HepG2 (cell line): ENCODE data around the gene ARHGAP20. TPM values are rescaled to one million over a fixed set of nuclear protein-coding genes. Genes with fewer than 3 reads are reported as not detected.

Experiments used
- ATAC-seq: fragments of 200-7000 bp; cut with Tn5 transposase; 3 replicates; pipeline ENCODE4 v1.9.1; 2020; ENCODE audit warnings: mild to moderate bottlenecking, moderate library complexity
- BruUV-seq: library from RNA; stranded (reverse); fragments of 400-500 nt; replicated peaks from 2 replicates; lab custom pipeline; 2021; lab: Mats Ljungman, UMichigan
- CTCF ChIA-PET: fragments of 300-600 bp; formaldehyde crosslinking; extraction: SDS; loops from one replicate; lab custom pipeline; 2021; ENCODE audit warnings: low total read pairs, inconsistent platforms, low intra/inter-chr PET ratio; lab: Yijun Ruan, JAX
- POLR2A ChIA-PET: fragments of 350-600 bp; sonication (Branson Sonifier 250); formaldehyde crosslinking; loops from one replicate; lab custom pipeline; 2020; ENCODE audit warnings: antibody characterized with exemption, inconsistent platforms; lab: Yijun Ruan, JAX
- DNase-seq: peaks from one replicate; pipeline ENCODE4 v3.0.0-alpha.2; 2015; ENCODE audit warnings: low spot score
- FAIRE-seq: peaks from 3 replicates; lab custom pipeline; 2011; peaks lifted over from hg19 to GRCh38; lab: Jason Lieb, UNC
- H2AFZ ChIP-seq: one replicate; pipeline ENCODE4 v1.6.1; 2011; ENCODE audit warnings: low read length, inconsistent platforms
- H3K27ac ChIP-seq: fragments of 300-600 bp; 3 replicates; pipeline ENCODE4 v1.8.0; 2011; ENCODE audit warnings: mixed run types, mild to moderate bottlenecking, mixed read lengths, low read length, inconsistent platforms; ENCODE audit not compliant: insufficient read depth; ENCODE audit errors: extremely low read length
- H3K27me3 ChIP-seq, 2 experiments: fragments of 200-600 bp in 1 of 2; 2 replicates in 1 of 2; 3 replicates in 1 of 2; pipeline versions ENCODE4 v1.6.0 to v1.8.0; 2011; ENCODE audit warnings: low read length in 2 of 2, mild to moderate bottlenecking in 2 of 2, moderate library complexity in 2 of 2, inconsistent platforms in 1 of 2; ENCODE audit not compliant: insufficient read depth in 2 of 2, control insufficient read depth in 1 of 2
- H3K36me3 ChIP-seq, 2 experiments: fragments of 200-600 bp in 1 of 2; replicated peaks in 1 of 2; 2 replicates in 1 of 2; 3 replicates in 1 of 2; pipeline versions ENCODE4 v1.5.1 to v1.8.0; 2011; ENCODE audit warnings: low read length in 2 of 2, inconsistent platforms in 1 of 2; ENCODE audit not compliant: insufficient read depth in 2 of 2, control insufficient read depth in 1 of 2
- H3K4me1 ChIP-seq: 2 replicates; pipeline ENCODE4 v1.5.1; 2012; ENCODE audit warnings: low read length, inconsistent platforms; ENCODE audit not compliant: insufficient read depth
- H3K4me2 ChIP-seq: 2 replicates; pipeline ENCODE4 v1.6.0; 2011; ENCODE audit warnings: low read depth, low read length, inconsistent platforms
- H3K4me3 ChIP-seq, 3 experiments: fragments of 200-600 bp in 1 of 3; sonication (generic), shearing (Covaris generic) in 1 of 3; replicated peaks in 1 of 3; 2 replicates each; pipeline ENCODE4 v1.5.1; 2011 to 2016; ENCODE audit warnings: low read length in 3 of 3, inconsistent platforms in 2 of 3, low read depth in 2 of 3, mild to moderate bottlenecking in 2 of 3, control low read depth in 1 of 3, mixed read lengths in 1 of 3; ENCODE audit not compliant: insufficient read depth in 1 of 3
- H3K79me2 ChIP-seq: one replicate; pipeline ENCODE4 v1.6.1; 2011; ENCODE audit warnings: low read length, inconsistent platforms; ENCODE audit not compliant: insufficient read depth
- H3K9ac ChIP-seq: 2 replicates; pipeline ENCODE4 v1.6.0; 2011; ENCODE audit warnings: mild to moderate bottlenecking, low read depth, low read length, inconsistent platforms; ENCODE audit not compliant: insufficient read depth
- H3K9me3 ChIP-seq: 2 replicates; pipeline ENCODE4 v1.5.1; 2012; ENCODE audit warnings: mild to moderate bottlenecking, low read length
- H4K20me1 ChIP-seq: 2 replicates; pipeline ENCODE4 v1.6.0; 2011; ENCODE audit warnings: inconsistent platforms, mild to moderate bottlenecking, low read length, moderate library complexity; ENCODE audit not compliant: insufficient read depth
- BCL3 ChIP-seq: sonication (generic); formaldehyde crosslinking; IDR thresholded peaks from 2 replicates; pipeline ENCODE4 v1.5.1; 2020; ENCODE audit warnings: mild to moderate bottlenecking, missing genetic modification reagents, moderate library complexity
- BCLAF1 ChIP-seq: fragments of 450-650 bp; IDR thresholded peaks from 2 replicates; pipeline ENCODE4 v1.6.1; 2017; ENCODE audit warnings: mild to moderate bottlenecking
- BRCA1 ChIP-seq: sonication (generic); formaldehyde crosslinking; IDR thresholded peaks from 2 replicates; pipeline ENCODE4 v1.4.0; 2020; ENCODE audit warnings: missing genetic modification reagents
- HDAC6 ChIP-seq: fragments of 200-600 bp; sonication (generic); IDR thresholded peaks from 2 replicates; pipeline ENCODE4 v1.7.0; 2017; ENCODE audit warnings: mild to moderate bottlenecking, antibody characterized with exemption, low read length, low read depth
- HOXA7 ChIP-seq: sonication (generic); formaldehyde crosslinking; IDR thresholded peaks from 2 replicates; pipeline ENCODE4 v1.8.1; 2022; ENCODE audit warnings: mild to moderate bottlenecking, missing genetic modification reagents, moderate library complexity
- LBX2 ChIP-seq: sonication (generic); formaldehyde crosslinking; IDR thresholded peaks from 2 replicates; pipeline ENCODE4 v1.5.0; 2020; ENCODE audit warnings: missing genetic modification reagents, mild to moderate bottlenecking, borderline replicate concordance
- MAF1 ChIP-seq: sonication (generic); formaldehyde crosslinking; IDR thresholded peaks from 2 replicates; pipeline ENCODE4 v1.5.0; 2020; ENCODE audit warnings: missing genetic modification reagents, borderline replicate concordance
- NFE2L1 ChIP-seq: sonication (generic); formaldehyde crosslinking; IDR thresholded peaks from 2 replicates; pipeline ENCODE4 v1.4.0; 2020; ENCODE audit warnings: missing genetic modification reagents, mild to moderate bottlenecking, borderline replicate concordance
- TOPORS ChIP-seq: sonication (generic); formaldehyde crosslinking; IDR thresholded peaks from 2 replicates; pipeline ENCODE4 v1.8.0; 2023; ENCODE audit warnings: mild to moderate bottlenecking, missing genetic modification reagents
- ZBTB34 ChIP-seq: sonication (generic); formaldehyde crosslinking; IDR thresholded peaks from 2 replicates; pipeline ENCODE4 v1.8.0; 2022; ENCODE audit warnings: mild to moderate bottlenecking, missing genetic modification reagents
- ZBTB37 ChIP-seq: sonication (generic); formaldehyde crosslinking; IDR thresholded peaks from 2 replicates; pipeline ENCODE4 v1.4.0; 2020; ENCODE audit warnings: mild to moderate bottlenecking, missing genetic modification reagents
- ZNF260 ChIP-seq: sonication (generic); formaldehyde crosslinking; IDR thresholded peaks from 2 replicates; pipeline ENCODE4 v1.4.0; 2020; ENCODE audit warnings: missing genetic modification reagents, low read depth, mild to moderate bottlenecking, borderline replicate concordance
- ZNF605 ChIP-seq: sonication (generic); formaldehyde crosslinking; IDR thresholded peaks from 2 replicates; pipeline ENCODE4 v1.8.0; 2022; ENCODE audit warnings: mild to moderate bottlenecking, missing genetic modification reagents
- ZNF775 ChIP-seq: sonication (generic); formaldehyde crosslinking; IDR thresholded peaks from 2 replicates; pipeline ENCODE4 v1.4.0; 2020; ENCODE audit warnings: missing genetic modification reagents, mild to moderate bottlenecking, moderate library complexity, borderline replicate concordance
- ZNF83 ChIP-seq: sonication (generic); formaldehyde crosslinking; IDR thresholded peaks from 2 replicates; pipeline ENCODE4 v1.4.0; 2020; ENCODE audit warnings: missing genetic modification reagents, mild to moderate bottlenecking, borderline replicate concordance
- WGBS: methylation state at CpG from one replicate; pipeline ENCODE4 v1.1.6; 2017; ENCODE audit warnings: low lambda C conversion rate; 5-methylcytosine and 5-hydroxymethylcytosine counted together
- in situ Hi-C: cut with HindIII; loops from 2 replicates; pipeline ENCODE4 v1.10.0; 2017; ENCODE audit warnings: low pct_unique_long_range_greater_than_20kb; ENCODE audit not compliant: extremely low pct_ligation_motif_present
- intact Hi-C: fragments of 100-400 bp; cut with micrococcal nuclease; formaldehyde crosslinking; loops from one replicate; pipeline ENCODE4 v1.10.0; 2022; ENCODE audit not compliant: unreplicated experiment
- polyA plus RNA-seq, 8 experiments: library from polyadenylated mRNA; depleted of rRNA in 3 of 8; stranded (reverse) in 7 of 8; unstranded in 1 of 8; fragments of >200 nt; fragmentation: Illumina TruSeq in 4 of 8; extraction: Trizol in 4 of 8; gene quantifications; 2 replicates each; pipeline versions ENCODE4 v1.2.1 to v1.2.3, GENCODE V29; 2011 to 2016; ENCODE audit warnings: low read depth in 4 of 8, missing spikeins in 1 of 8, mixed read lengths in 1 of 8; ENCODE audit not compliant: insufficient read depth in 1 of 8
- total RNA-seq, 5 experiments: library from RNA; depleted of rRNA; stranded (reverse); fragments of >200 nt; fragmentation: Illumina TruSeq; extraction: Trizol; gene quantifications; 2 replicates each; pipeline ENCODE4 v1.2.3, GENCODE V29; 2016; ENCODE audit warnings: low read depth in 1 of 5

The ARHGAP20 gene
- total and polyA plus RNA-seq, 2 of the 13 experiments (the other 11 are each of a cell fraction or from before 2014, with no cell fraction given) = not detected

- TF ChIP-seq BCL3 = no peak
These were observed 25.4 kb upstream of the ARHGAP20 start (continued) for GRCh38 chr11:110737593-110737992.

- Histone ChIP-seq H3K79me2 (no peaks in the 10 kb centered on the region), H2AFZ (no peak overlapping the region), H3K4me1 (no peaks in the 10 kb centered on the region), H4K20me1 (no peaks in the 10 kb centered on the region), H3K36me3 (no peaks in the 10 kb centered on the region), H3K9ac (no peak overlapping the region), H3K27me3 (no peaks in the 10 kb centered on the region), H3K27ac (no peak overlapping the region), H3K4me3 (no peak overlapping the region), H3K4me2 (no peak overlapping the region), H3K9me3 (no peaks in the 10 kb centered on the region)
- ChIA-PET POLR2A (no interaction called here), CTCF (no interaction called here)
- 2% methylated on average over 2 of the region's 2 CpGs for WGBS
- FAIRE-seq (no peak), ATAC-seq (no peak), DNase-seq (no peak)
- intact Hi-C loops = no loop called here
- in situ Hi-C loops = no loop called here
- BruUV-seq = no TSS peak
- TF ChIP-seq HDAC6 = no peak
- no peak for TF ChIP-seq ZNF605 (CRISPR knock-in tag)
- TF ChIP-seq MAF1 (CRISPR knock-in tag) = no peak
- no peak for TF ChIP-seq ZNF260
- no peak for TF ChIP-seq NFE2L1 (CRISPR knock-in tag)
- TF ChIP-seq BCLAF1 = no peak
- no peak for TF ChIP-seq ZNF775
- TF ChIP-seq ZNF83 (CRISPR knock-in tag) = no peak
- no peak for TF ChIP-seq TOPORS (CRISPR knock-in tag)
- TF ChIP-seq HOXA7 (CRISPR knock-in tag) = no peak
- no peak for TF ChIP-seq ZBTB34 (CRISPR knock-in tag)
- no peak for TF ChIP-seq BRCA1 (CRISPR knock-in tag)
- TF ChIP-seq ZBTB37 = no peak
- TF ChIP-seq LBX2 = no peak
These were observed 23.9 kb upstream of the ARHGAP20 start for GRCh38 chr11:110736171-110736553.
